Aorta (tissue), 5 donors: ENCODE data around the gene CHD6. TPM values are rescaled to one million over a fixed set of nuclear protein-coding genes. Genes with fewer than 3 reads are reported as not detected.

Experiments used
- ATAC-seq: fragments of 200-7000 bp; cut with Tn5 transposase; one replicate; pipeline ENCODE4 v1.9.1; 2022; ENCODE audit warnings: moderate library complexity; ENCODE audit not compliant: low FRiP score
- DNase-seq, 2 donors: peaks; one replicate each; pipeline ENCODE4 v3.0.0-alpha.2; 2020
- H3K27ac ChIP-seq, 2 donors: one replicate each; pipeline ENCODE4 v1.5.1; 2013; ENCODE audit warnings: low read length in 2 of 2, mild to moderate bottlenecking in 2 of 2, moderate library complexity in 2 of 2, control low read depth in 1 of 2, inconsistent platforms in 1 of 2, low read depth in 1 of 2
- H3K27me3 ChIP-seq, 2 donors: one replicate each; pipeline ENCODE4 v1.6.1; 2013; ENCODE audit warnings: control low read depth in 1 of 2, low read length in 1 of 2, mild to moderate bottlenecking in 1 of 2, moderate library complexity in 1 of 2; ENCODE audit not compliant: insufficient read depth in 2 of 2, control insufficient read depth in 1 of 2
- H3K36me3 ChIP-seq, 2 donors: one replicate each; pipeline ENCODE4 v1.6.1; 2013; ENCODE audit warnings: control low read depth in 1 of 2, low read length in 1 of 2, mild to moderate bottlenecking in 1 of 2; ENCODE audit not compliant: insufficient read depth in 2 of 2, control insufficient read depth in 1 of 2
- H3K4me1 ChIP-seq, 2 donors: one replicate each; pipeline ENCODE4 v1.6.1; 2013; ENCODE audit warnings: low read length in 2 of 2, control low read depth in 1 of 2, mild to moderate bottlenecking in 1 of 2, moderate library complexity in 1 of 2; ENCODE audit not compliant: insufficient read depth in 2 of 2, control insufficient read depth in 1 of 2
- H3K4me3 ChIP-seq, 2 donors: one replicate each; pipeline ENCODE4 v1.5.1; 2013; ENCODE audit warnings: low read length in 2 of 2, control low read depth in 1 of 2, mild to moderate bottlenecking in 1 of 2
- H3K9me3 ChIP-seq: one replicate; pipeline ENCODE4 v1.6.1; 2013; ENCODE audit warnings: mild to moderate bottlenecking, low read length; ENCODE audit not compliant: control insufficient read depth
- WGBS, 2 donors: extraction: QIAGEN DNeasy Blood & Tissue Kit; methylation state at CpG; one replicate each; pipeline ENCODE4 v1.1.7; 2013; 5-methylcytosine and 5-hydroxymethylcytosine counted together
- intact Hi-C, 2 donors: fragments of 100-400 bp; cut with DNase I; formaldehyde crosslinking; loops; one replicate each; pipeline versions ENCODE4 v1.14.2 to v1.15.0; 2022
- polyA plus RNA-seq, 2 donors: library from polyadenylated mRNA; stranded (reverse); fragments of 200-250 nt; gene quantifications; one replicate each; pipeline ENCODE4 v1.2.3, GENCODE V29; 2013
- total RNA-seq, 2 donors: library from RNA; stranded (reverse); fragmentation: NEBNext Ultra II Directional; extraction: Animal tissue kit (Norgen Biotek cat#: 25700); gene quantifications; one replicate each; pipeline ENCODE4 v1.2.1, GENCODE V29; 2021
- donor health status: healthy with polysubstance abuse.
- donor health status: Bipolar disorder and iron deficiency.
- donor health status: DM: no; HTN: no; CAD: no.
- donor health status: DM: no; HTN: no; CAD: no.
- donor health status: DM: yes; HTN: yes; CAD: no.

CHD6 gene
- total and polyA plus RNA-seq, 4 donors: 3.3 to 126 (median 69.1) TPM

DNA sequence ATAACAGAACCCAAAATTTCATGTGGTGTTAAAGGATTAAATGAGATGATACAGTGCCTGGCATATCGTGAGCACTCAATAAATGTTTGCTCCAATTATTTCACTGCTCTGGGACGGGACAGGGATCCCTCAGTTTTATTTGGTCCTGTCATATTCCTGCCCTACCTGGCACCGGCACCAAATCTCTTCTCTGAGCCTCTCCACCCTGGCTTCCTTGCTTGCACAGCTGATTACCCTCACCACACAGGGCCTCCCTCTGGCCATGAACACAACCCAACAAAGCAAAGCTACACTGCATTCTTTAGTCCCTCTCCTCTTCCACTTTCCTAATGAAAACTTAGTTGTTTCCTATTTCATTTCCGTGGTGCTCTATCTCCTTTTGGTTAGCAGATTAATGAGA is 16.4 kb downstream of the CHD6 start:
- ATAC-seq (no peak), DNase-seq (no peak)
- intact Hi-C loops: no loop called here
- peaks cover 4% of the 10 kb centered on the region for H3K9me3 ChIP-seq
- no peaks in the 10 kb centered on the region for H3K27me3 ChIP-seq
- H3K27ac ChIP-seq: no peak overlapping the region
- no peak overlapping the region for H3K4me3 ChIP-seq
- H3K4me1 ChIP-seq: peaks cover 4 to 5% of the 10 kb centered on the region in 2 donors
- H3K36me3 ChIP-seq: peaks cover 0 to 6% of the 10 kb centered on the region in 2 donors
- WGBS, 2 donors: 95 to 96% methylated on average over 4 of the region's 4 CpGs

DNA sequence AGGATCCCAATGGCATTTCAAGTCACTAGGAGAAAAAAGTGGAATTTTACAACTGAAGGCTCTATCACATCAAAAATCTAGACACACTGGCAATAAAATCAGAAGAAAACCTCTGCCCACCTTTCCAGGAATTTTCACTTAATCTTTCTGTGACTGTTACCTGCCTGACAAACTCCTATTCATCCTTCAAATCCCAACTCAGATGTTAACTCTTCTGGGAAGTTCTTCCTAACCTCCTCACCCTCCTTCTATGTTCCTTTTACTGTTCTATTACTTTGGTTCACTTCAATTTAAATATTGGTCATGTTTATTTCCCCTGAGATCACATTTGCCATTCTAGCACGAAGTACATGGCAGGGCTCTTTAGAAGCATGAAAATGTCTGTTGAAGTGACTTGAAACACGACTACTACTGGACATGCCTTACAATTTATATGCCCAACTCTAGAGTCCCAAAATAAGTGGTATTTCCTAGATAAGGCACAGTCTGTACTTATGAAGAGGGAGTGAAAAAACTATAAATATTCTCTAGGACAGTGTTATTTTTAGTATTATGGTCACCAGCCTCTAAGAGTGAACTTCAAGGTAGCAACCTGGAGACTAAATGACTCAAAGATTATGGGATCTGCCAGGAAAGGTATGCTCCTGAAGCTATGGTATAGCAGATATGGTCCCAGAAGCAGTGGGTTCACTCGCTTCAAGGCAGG is 17.1 kb downstream of the CHD6 start:
- peaks cover 4% of the 10 kb centered on the region for H3K9me3 ChIP-seq
- no peak for ATAC-seq
- intact Hi-C loops: no loop called here
- peaks cover 0 to 6% of the 10 kb centered on the region in 2 donors for H3K36me3 ChIP-seq
- peaks cover 4 to 5% of the 10 kb centered on the region in 2 donors for H3K4me1 ChIP-seq
- H3K27me3 ChIP-seq: no peaks in the 10 kb centered on the region
- WGBS, 2 donors: 43 to 54% methylated on average over 3 of the region's 3 CpGs
- DNase-seq: no peak
- peak overlapping the region in 1 of 2 donors; percentile 67 for H3K27ac ChIP-seq
- H3K4me3 ChIP-seq: no peak overlapping the region

DNA sequence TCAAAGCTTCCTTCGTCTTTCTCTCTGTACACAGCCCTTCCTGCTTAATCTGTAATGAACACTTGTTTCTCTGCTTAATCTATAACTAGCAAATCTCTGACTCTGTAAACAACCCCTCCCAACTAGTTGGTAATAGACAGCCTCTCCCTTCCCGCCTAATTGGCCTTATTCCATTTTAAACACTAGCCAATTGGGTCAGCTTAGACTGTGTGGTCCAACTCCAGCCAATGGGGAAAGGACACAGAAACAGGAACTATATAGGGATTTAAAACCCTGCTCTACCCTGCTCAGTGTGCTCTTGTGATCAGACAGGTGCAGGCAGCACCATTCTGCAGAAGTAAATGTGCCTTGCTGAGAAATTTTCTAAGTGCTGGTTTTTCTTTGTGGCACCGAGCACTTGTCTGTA is 18.5 kb downstream of the CHD6 start:
- intact Hi-C loops: no loop called here
- H3K4me3 ChIP-seq: no peak overlapping the region
- peaks cover 7% of the 10 kb centered on the region for H3K9me3 ChIP-seq
- WGBS, 2 donors: 96 to 97% methylated on average over 3 of the region's 3 CpGs
- H3K27me3 ChIP-seq: no peaks in the 10 kb centered on the region
- ATAC-seq: no peak
- H3K27ac ChIP-seq: no peak overlapping the region
- DNase-seq: no peak
- peaks cover 4 to 5% of the 10 kb centered on the region in 2 donors for H3K4me1 ChIP-seq
- H3K36me3 ChIP-seq: peaks cover 0 to 6% of the 10 kb centered on the region in 2 donors

GRCh38 chr20:41598719-41599118 is 19.5 kb downstream of the CHD6 start:
- H3K4me3 ChIP-seq: no peak overlapping the region
- H3K9me3 ChIP-seq: peaks cover 7% of the 10 kb centered on the region
- ATAC-seq: no peak
- no peak for DNase-seq
- H3K27me3 ChIP-seq: no peaks in the 10 kb centered on the region
- intact Hi-C loops: no loop called here
- H3K36me3 ChIP-seq: peaks cover 0 to 6% of the 10 kb centered on the region in 2 donors
- peaks cover 4 to 7% of the 10 kb centered on the region in 2 donors for H3K4me1 ChIP-seq
- no peak overlapping the region for H3K27ac ChIP-seq
- WGBS, 2 donors: 99% methylated on average over 6 of the region's 6 CpGs

GRCh38 chr20:41594514-41595322 is 23.5 kb downstream of the CHD6 start:
- Histone ChIP-seq H3K4me3 (no peak overlapping the region), H3K4me1 (peaks cover 4 to 5% of the 10 kb centered on the region in 2 donors), H3K27ac (no peak overlapping the region), H3K9me3 (peaks cover 3% of the 10 kb centered on the region), H3K36me3 (no peaks in the 10 kb centered on the region), H3K27me3 (no peaks in the 10 kb centered on the region)
- no peak for ATAC-seq
- no peak for DNase-seq
- WGBS, 2 donors: 96 to 98% methylated on average over 8 of the region's 8 CpGs
- intact Hi-C loops: no loop called here

- 54 to 63% methylated on average over 3 of the region's 3 CpGs for WGBS, 2 donors
- ATAC-seq (no peak), DNase-seq (no peak)
- H3K9me3 ChIP-seq: peaks cover 3% of the 10 kb centered on the region
- no peaks in the 10 kb centered on the region for H3K36me3 ChIP-seq
- peaks cover 4 to 5% of the 10 kb centered on the region in 2 donors for H3K4me1 ChIP-seq
- H3K27ac ChIP-seq: no peak overlapping the region
- H3K27me3 ChIP-seq: no peaks in the 10 kb centered on the region
- no peak overlapping the region for H3K4me3 ChIP-seq
- intact Hi-C loops: no loop called here
These were observed 25.5 kb downstream of the CHD6 start for GRCh38 chr20:41592516-41593216.

GRCh38 chr20:41587956-41588355 is 30.2 kb downstream of the CHD6 start:
- WGBS, 2 donors: 92 to 97% methylated on average over 3 of the region's 3 CpGs
- no peak for ATAC-seq

DNA sequence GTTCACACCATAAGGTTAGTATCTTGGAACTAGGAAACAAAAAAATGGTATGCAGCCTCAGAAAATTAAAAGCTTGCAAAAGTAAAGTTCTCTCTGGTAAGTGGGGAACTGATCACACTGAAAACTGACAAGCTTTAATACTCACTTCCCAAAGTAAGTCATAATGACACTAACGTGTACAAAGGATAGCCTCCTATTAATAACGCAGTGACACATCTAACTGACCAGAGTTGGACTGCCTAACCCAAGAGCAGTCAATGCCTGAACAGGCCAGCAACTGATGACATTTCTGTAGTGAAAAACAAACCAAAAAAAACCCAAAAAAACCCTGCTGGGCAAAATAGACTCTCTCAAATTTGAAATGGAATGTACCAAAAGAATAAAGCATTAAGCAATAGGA is 30.7 kb downstream of the CHD6 start:
- ATAC-seq (no peak), DNase-seq (no peak)
- Histone ChIP-seq H3K9me3 (no peaks in the 10 kb centered on the region), H3K4me1 (peaks cover 0 to 2% of the 10 kb centered on the region in 2 donors), H3K27me3 (no peaks in the 10 kb centered on the region), H3K27ac (no peak overlapping the region), H3K4me3 (no peak overlapping the region), H3K36me3 (no peaks in the 10 kb centered on the region)
- 78 to 92% methylated on average over 2 of the region's 2 CpGs for WGBS, 2 donors
- intact Hi-C loops: no loop called here

More at GRCh38 chr20:41587956-41588355, 30.2 kb downstream of the CHD6 start:
- no peaks in the 10 kb centered on the region for H3K27me3 ChIP-seq
- H3K9me3 ChIP-seq: no peaks in the 10 kb centered on the region
- intact Hi-C loops: no loop called here
- no peak overlapping the region for H3K4me3 ChIP-seq
- H3K36me3 ChIP-seq: no peaks in the 10 kb centered on the region
- no peak overlapping the region for H3K27ac ChIP-seq
- H3K4me1 ChIP-seq: peaks cover 0 to 3% of the 10 kb centered on the region in 2 donors
- DNase-seq: no peak
